Spleen (tissue), 11 donors: ENCODE data around the gene LEF1. TPM values are rescaled to one million over a fixed set of nuclear protein-coding genes. Genes with fewer than 3 reads are reported as not detected.

Experiments used
- DNase-seq: peaks from one replicate; pipeline ENCODE4 v3.0.0-alpha.2; 2020
- H3K27ac ChIP-seq, 8 donors: fragments of 200-600 bp; sonication (generic) in 7 of 8; 1 replicate in 4 of 8; 2 replicates in 4 of 8; pipeline versions ENCODE4 v1.5.0 to v1.8.0; 2016 to 2021; ENCODE audit warnings: inconsistent platforms in 4 of 8, mild to moderate bottlenecking in 4 of 8, moderate library complexity in 1 of 8
- H3K27me3 ChIP-seq, 7 donors: fragments of 200-600 bp; sonication (generic) in 6 of 7; replicated peaks in 1 of 7; 1 replicate in 4 of 7; 2 replicates in 3 of 7; pipeline versions ENCODE4 v1.5.0 to v1.8.0; 2016 to 2021; ENCODE audit warnings: inconsistent platforms in 3 of 7, mild to moderate bottlenecking in 1 of 7
- H3K36me3 ChIP-seq, 6 donors: fragments of 200-600 bp; sonication (generic) in 5 of 6; 1 replicate in 4 of 6; 2 replicates in 2 of 6; pipeline versions ENCODE4 v1.5.0 to v1.8.0; 2016 to 2021; ENCODE audit warnings: inconsistent platforms in 2 of 6
- H3K4me1 ChIP-seq, 6 donors: fragments of 200-600 bp; sonication (generic) in 5 of 6; 1 replicate in 3 of 6; 2 replicates in 3 of 6; pipeline versions ENCODE4 v1.5.0 to v1.8.0; 2016 to 2021; ENCODE audit warnings: inconsistent platforms in 3 of 6
- H3K4me3 ChIP-seq, 8 donors: fragments of 200-600 bp; sonication (generic) in 7 of 8; 1 replicate in 4 of 8; 2 replicates in 4 of 8; pipeline versions ENCODE4 v1.5.0 to v1.8.0; 2016 to 2021; ENCODE audit warnings: inconsistent platforms in 4 of 8, mild to moderate bottlenecking in 4 of 8, moderate library complexity in 2 of 8
- H3K9me3 ChIP-seq, 8 donors: fragments of 200-600 bp; sonication (generic) in 7 of 8; 1 replicate in 4 of 8; 2 replicates in 4 of 8; pipeline versions ENCODE4 v1.5.0 to v1.8.0; 2016 to 2021; ENCODE audit warnings: inconsistent platforms in 4 of 8
- POLR2A ChIP-seq, 3 donors: fragments of 450-650 bp; IDR thresholded peaks; one replicate each; pipeline ENCODE4 v1.5.1; 2017; ENCODE audit warnings: antibody characterized with exemption in 3 of 3, mild to moderate bottlenecking in 1 of 3
- POLR2AphosphoS5 ChIP-seq, 3 donors: sonication (generic); formaldehyde crosslinking; IDR thresholded peaks; one replicate each; pipeline ENCODE4 v1.5.1; 2017; ENCODE audit warnings: antibody characterized with exemption in 3 of 3
- WGBS, 5 donors: extraction: QIAGEN DNeasy Blood & Tissue Kit in 3 of 5; methylation state at CpG; one replicate each; pipeline versions ENCODE4 v1.1.5 to v1.1.7; 2013 to 2018; 5-methylcytosine and 5-hydroxymethylcytosine counted together
- intact Hi-C: fragments of 100-400 bp; cut with DNase I; formaldehyde crosslinking; loops from one replicate; pipeline ENCODE4 v1.15.0; 2023; ENCODE audit warnings: low total_unique reads
- polyA plus RNA-seq, 3 donors: library from polyadenylated mRNA; stranded (reverse); fragments of 200-250 nt; gene quantifications; one replicate each; pipeline ENCODE4 v1.2.1, GENCODE V29; 2013
- total RNA-seq, 7 donors: library from RNA; depleted of rRNA in 3 of 7; stranded (reverse); fragments of >200 nt in 3 of 7; fragmentation: NEBNext Ultra II Directional in 4 of 7; extraction: Animal tissue kit (Norgen Biotek cat#: 25700) in 4 of 7; gene quantifications; one replicate each; pipeline versions ENCODE4 v1.1.0 to v1.2.1, GENCODE V29; 2016 to 2021
- TF ChIP-seq, protein P1 (sequence below), 11 experiments: fragments of 200-600 bp in 7 of 11; fragments of 450-650 bp in 4 of 11; sonication (generic) in 4 of 11; IDR thresholded peaks in 8 of 11; conservative IDR thresholded peaks in 3 of 11; 1 replicate in 7 of 11; 2 replicates in 4 of 11; pipeline versions ENCODE4 v1.4.0 to v1.8.0; 2016 to 2021; ENCODE audit warnings: antibody characterized with exemption in 11 of 11, inconsistent platforms in 4 of 11, mild to moderate bottlenecking in 1 of 11
- donor health status: healthy with polysubstance abuse.
- donor health status: DM: no; HTN: no; CAD: no; lungs with moderate emphysema.
- donor health status: DM: no; HTN: no; CAD: no.
- donor health status: Bipolar disorder and iron deficiency.
- donor health status: healthy.
- donor health status: DM: no; HTN: no; CAD: no.
- donor health status: DM: yes; HTN: yes; CAD: no.

LEF1 gene
- total and polyA plus RNA-seq, 10 donors, result 7.8 to 55.4 (median 33.9) TPM

GRCh38 chr4:108135549-108136209 is 33.1 kb downstream of the LEF1 start:
- H3K27ac ChIP-seq, result no peak overlapping the region
- H3K27me3 ChIP-seq, result peaks cover 0 to 3% (median 0%) of the 10 kb centered on the region in 7 donors
- H3K36me3 ChIP-seq, result no peaks in the 10 kb centered on the region
- no peak overlapping the region for H3K4me3 ChIP-seq
- TF ChIP-seq, protein P1, sequence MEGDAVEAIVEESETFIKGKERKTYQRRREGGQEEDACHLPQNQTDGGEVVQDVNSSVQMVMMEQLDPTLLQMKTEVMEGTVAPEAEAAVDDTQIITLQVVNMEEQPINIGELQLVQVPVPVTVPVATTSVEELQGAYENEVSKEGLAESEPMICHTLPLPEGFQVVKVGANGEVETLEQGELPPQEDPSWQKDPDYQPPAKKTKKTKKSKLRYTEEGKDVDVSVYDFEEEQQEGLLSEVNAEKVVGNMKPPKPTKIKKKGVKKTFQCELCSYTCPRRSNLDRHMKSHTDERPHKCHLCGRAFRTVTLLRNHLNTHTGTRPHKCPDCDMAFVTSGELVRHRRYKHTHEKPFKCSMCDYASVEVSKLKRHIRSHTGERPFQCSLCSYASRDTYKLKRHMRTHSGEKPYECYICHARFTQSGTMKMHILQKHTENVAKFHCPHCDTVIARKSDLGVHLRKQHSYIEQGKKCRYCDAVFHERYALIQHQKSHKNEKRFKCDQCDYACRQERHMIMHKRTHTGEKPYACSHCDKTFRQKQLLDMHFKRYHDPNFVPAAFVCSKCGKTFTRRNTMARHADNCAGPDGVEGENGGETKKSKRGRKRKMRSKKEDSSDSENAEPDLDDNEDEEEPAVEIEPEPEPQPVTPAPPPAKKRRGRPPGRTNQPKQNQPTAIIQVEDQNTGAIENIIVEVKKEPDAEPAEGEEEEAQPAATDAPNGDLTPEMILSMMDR (IDR thresholded peaks at IDR 0.05 in 8 of 11, conservative IDR thresholded peaks at IDR 0.05 in 3 of 11), result no peak
- no peak for TF ChIP-seq POLR2A (IDR thresholded peaks at IDR 0.05)
- TF ChIP-seq POLR2AphosphoS5 (IDR thresholded peaks at IDR 0.05), result no peak
- H3K9me3 ChIP-seq, result no peaks in the 10 kb centered on the region
- H3K4me1 ChIP-seq, result no peaks in the 10 kb centered on the region
- intact Hi-C loops, result no loop called here
- WGBS, 5 donors, result 66 to 86% (median 82%) methylated on average over 4 of the region's 4 CpGs
- DNase-seq, result no peak

DNA sequence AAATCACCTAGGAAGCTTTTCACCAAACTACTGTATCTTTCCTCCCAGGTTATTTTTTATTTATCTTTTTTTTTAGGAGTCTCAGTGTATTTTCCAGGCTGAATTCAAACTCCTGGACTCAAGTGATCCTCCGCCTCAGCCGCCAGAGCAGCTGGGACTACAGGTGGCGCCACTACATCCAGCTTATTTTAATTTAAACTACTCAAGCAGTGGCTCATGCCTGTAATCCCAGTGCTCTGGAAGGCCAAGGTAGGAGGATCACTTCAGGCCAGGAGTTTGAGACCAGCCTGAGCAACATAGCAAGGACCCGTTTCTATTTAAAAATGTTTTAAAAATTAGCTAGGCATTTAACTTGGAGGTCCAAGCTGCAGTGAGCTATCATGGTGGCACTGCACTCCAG is 37.8 kb downstream of the LEF1 start:
- Histone ChIP-seq H3K27ac (no peak overlapping the region), H3K27me3 (peaks cover 0 to 3% (median 0%) of the 10 kb centered on the region in 7 donors), H3K36me3 (no peaks in the 10 kb centered on the region), H3K4me1 (no peaks in the 10 kb centered on the region), H3K9me3 (no peaks in the 10 kb centered on the region), H3K4me3 (no peak overlapping the region)
- WGBS, 5 donors, result 92 to 96% (median 93%) methylated on average over 4 of the region's 4 CpGs
- TF ChIP-seq POLR2A (IDR thresholded peaks at IDR 0.05) (no peak), POLR2AphosphoS5 (IDR thresholded peaks at IDR 0.05) (no peak)
- TF ChIP-seq, protein P1 (IDR thresholded peaks at IDR 0.05 in 8 of 11, conservative IDR thresholded peaks at IDR 0.05 in 3 of 11), result no peak
- intact Hi-C loops, result no loop called here
- DNase-seq, result no peak

GRCh38 chr4:108129196-108129595 is 39.5 kb downstream of the LEF1 start:
- TF ChIP-seq, protein P1 (IDR thresholded peaks at IDR 0.05 in 8 of 11, conservative IDR thresholded peaks at IDR 0.05 in 3 of 11), result no peak
- TF ChIP-seq POLR2AphosphoS5 (IDR thresholded peaks at IDR 0.05) (no peak), POLR2A (IDR thresholded peaks at IDR 0.05) (no peak)
- intact Hi-C loops, result no loop called here
- peaks cover 0 to 3% (median 0%) of the 10 kb centered on the region in 7 donors for H3K27me3 ChIP-seq
- no peaks in the 10 kb centered on the region for H3K4me1 ChIP-seq
- H3K36me3 ChIP-seq, result no peaks in the 10 kb centered on the region
- DNase-seq, result no peak
- no peaks in the 10 kb centered on the region for H3K9me3 ChIP-seq
- H3K4me3 ChIP-seq, result no peak overlapping the region
- H3K27ac ChIP-seq, result no peak overlapping the region

GRCh38 chr4:108126806-108127205 is 41.9 kb downstream of the LEF1 start:
- H3K27me3 ChIP-seq, result no peaks in the 10 kb centered on the region
- TF ChIP-seq POLR2AphosphoS5 (IDR thresholded peaks at IDR 0.05) (no peak), POLR2A (IDR thresholded peaks at IDR 0.05) (no peak)
- TF ChIP-seq, protein P1 (IDR thresholded peaks at IDR 0.05 in 8 of 11, conservative IDR thresholded peaks at IDR 0.05 in 3 of 11), result no peak
- no peaks in the 10 kb centered on the region for H3K4me1 ChIP-seq
- no peaks in the 10 kb centered on the region for H3K36me3 ChIP-seq
- WGBS, 5 donors, result 73 to 93% (median 86%) methylated on average over 3 of the region's 3 CpGs
- intact Hi-C loops, result no loop called here
- no peaks in the 10 kb centered on the region for H3K9me3 ChIP-seq
- no peak overlapping the region for H3K27ac ChIP-seq
- no peak overlapping the region for H3K4me3 ChIP-seq
- DNase-seq, result no peak
